HG03432 (cell line): Measurements from ENCODE around the gene PAX4.

Experiments
- ATAC-seq: cut with Tn5 transposase; IDR thresholded peaks from one replicate; pipeline ENCODE4 v1.9.1; 2021; ENCODE audit warnings: mild to moderate bottlenecking, moderate library complexity; ENCODE audit not compliant: unreplicated experiment

The PAX4 gene

GRCh38 chr7:127629268-127629854, 11.4 kb upstream of the PAX4 start:
- peak; percentile 71 for ATAC-seq

GRCh38 chr7:127628445-127628844, 10.5 kb upstream of the PAX4 start:
- no peak for ATAC-seq

GRCh38 chr7:127625331-127625730, 7.4 kb upstream of the PAX4 start:
- ATAC-seq = no peak

GRCh38 chr7:127620406-127621233, 2.7 kb upstream of the PAX4 start:
- no peak for ATAC-seq

GRCh38 chr7:127619681-127620405, 1.9 kb upstream of the PAX4 start:
- ATAC-seq = no peak

- no peak for ATAC-seq
Measured at GRCh38 chr7:127618775-127619174, 833 bp upstream of the PAX4 start.

GRCh38 chr7:127616724-127617123, 1.2 kb downstream of the PAX4 start:
- ATAC-seq = no peak

- no peak for ATAC-seq
Measured at GRCh38 chr7:127612263-127612662, 5.7 kb downstream of the PAX4 start.

- no peak for ATAC-seq
Measured at GRCh38 chr7:127609297-127609696, 8.6 kb downstream of the PAX4 start.

GRCh38 chr7:127608446-127608845, 9.5 kb downstream of the PAX4 start:
- no peak for ATAC-seq

- ATAC-seq = no peak
Measured at GRCh38 chr7:127600885-127601284, 17.1 kb downstream of the PAX4 start.

- ATAC-seq = no peak
Measured at GRCh38 chr7:127598318-127598717, 19.6 kb downstream of the PAX4 start.

GRCh38 chr7:127595737-127596136, 22.2 kb downstream of the PAX4 start:
- ATAC-seq = no peak

GRCh38 chr7:127594490-127594889, 23.5 kb downstream of the PAX4 start:
- no peak for ATAC-seq

- no peak for ATAC-seq
Measured at GRCh38 chr7:127592550-127592949, 25.4 kb downstream of the PAX4 start.

- ATAC-seq = no peak
Measured at GRCh38 chr7:127591591-127591990, 26.4 kb downstream of the PAX4 start.

GRCh38 chr7:127591189-127591588, 26.8 kb downstream of the PAX4 start:
- no peak for ATAC-seq

- no peak for ATAC-seq
Measured at GRCh38 chr7:127589896-127590295, 28.0 kb downstream of the PAX4 start.

GRCh38 chr7:127588697-127589482, 29.1 kb downstream of the PAX4 start:
- ATAC-seq = peak; percentile 22

GRCh38 chr7:127588019-127588696, 29.8 kb downstream of the PAX4 start, which contains the start of gene ARF5:
Gene ARF5 (plus strand): TSS chr7:127588411. CDS start chr7:127588499, 88 bp downstream.
- peak; percentile 84 for ATAC-seq
